Fibroblast of the aortic adventitia (primary cell): ENCODE data around the gene SHISA6. TPM values are rescaled to one million over a fixed set of nuclear protein-coding genes. Genes with fewer than 3 reads are reported as not detected.

Experiments
- DNase-seq: peaks from one replicate; pipeline ENCODE4 v3.0.0-alpha.2; 2010; ENCODE audit warnings: low read depth
- H3K4me3 ChIP-seq: 2 replicates; pipeline ENCODE4 v1.5.1; 2011; ENCODE audit warnings: low read depth, mild to moderate bottlenecking, control low read depth, low read length, moderate library complexity
- total RNA-seq: library from RNA; depleted of rRNA; stranded (reverse); fragments of >200 nt; gene quantifications from 2 replicates; pipeline ENCODE4 v1.2.3, GENCODE V29; 2012; ENCODE audit warnings: low replicate concordance
- TF ChIP-seq, protein P1 (sequence below): IDR thresholded peaks from 2 replicates; pipeline ENCODE4 v1.5.1; 2011; ENCODE audit warnings: mild to moderate bottlenecking, low read length, control low read depth, inconsistent platforms; ENCODE audit not compliant: insufficient read depth

Gene SHISA6
- total RNA-seq, 1 donor, result not detected

DNA sequence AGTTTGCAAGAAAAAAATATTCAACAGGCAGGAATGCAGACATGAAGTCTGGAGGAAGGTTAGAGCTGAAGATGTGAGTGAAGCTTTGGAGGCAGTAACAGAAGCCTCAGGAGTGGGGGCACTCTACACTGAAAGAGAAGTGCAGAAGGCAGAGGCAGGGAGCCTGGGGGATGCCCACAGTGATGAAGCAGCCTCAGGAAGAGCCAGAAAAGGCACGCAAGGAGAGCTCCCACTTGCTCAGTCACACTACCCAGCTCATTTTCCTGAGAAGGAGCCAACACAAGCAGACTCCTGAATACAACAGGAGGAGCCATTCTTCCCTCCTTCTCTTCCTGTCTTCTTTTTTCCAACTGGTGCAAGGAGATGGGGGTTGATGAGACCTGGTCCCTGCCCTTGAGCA lies 312.1 kb downstream of the SHISA6 start:
- no peak for DNase-seq
- H3K4me3 ChIP-seq, result no peak overlapping the region
- TF ChIP-seq, protein P1, sequence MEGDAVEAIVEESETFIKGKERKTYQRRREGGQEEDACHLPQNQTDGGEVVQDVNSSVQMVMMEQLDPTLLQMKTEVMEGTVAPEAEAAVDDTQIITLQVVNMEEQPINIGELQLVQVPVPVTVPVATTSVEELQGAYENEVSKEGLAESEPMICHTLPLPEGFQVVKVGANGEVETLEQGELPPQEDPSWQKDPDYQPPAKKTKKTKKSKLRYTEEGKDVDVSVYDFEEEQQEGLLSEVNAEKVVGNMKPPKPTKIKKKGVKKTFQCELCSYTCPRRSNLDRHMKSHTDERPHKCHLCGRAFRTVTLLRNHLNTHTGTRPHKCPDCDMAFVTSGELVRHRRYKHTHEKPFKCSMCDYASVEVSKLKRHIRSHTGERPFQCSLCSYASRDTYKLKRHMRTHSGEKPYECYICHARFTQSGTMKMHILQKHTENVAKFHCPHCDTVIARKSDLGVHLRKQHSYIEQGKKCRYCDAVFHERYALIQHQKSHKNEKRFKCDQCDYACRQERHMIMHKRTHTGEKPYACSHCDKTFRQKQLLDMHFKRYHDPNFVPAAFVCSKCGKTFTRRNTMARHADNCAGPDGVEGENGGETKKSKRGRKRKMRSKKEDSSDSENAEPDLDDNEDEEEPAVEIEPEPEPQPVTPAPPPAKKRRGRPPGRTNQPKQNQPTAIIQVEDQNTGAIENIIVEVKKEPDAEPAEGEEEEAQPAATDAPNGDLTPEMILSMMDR, result no peak

DNA sequence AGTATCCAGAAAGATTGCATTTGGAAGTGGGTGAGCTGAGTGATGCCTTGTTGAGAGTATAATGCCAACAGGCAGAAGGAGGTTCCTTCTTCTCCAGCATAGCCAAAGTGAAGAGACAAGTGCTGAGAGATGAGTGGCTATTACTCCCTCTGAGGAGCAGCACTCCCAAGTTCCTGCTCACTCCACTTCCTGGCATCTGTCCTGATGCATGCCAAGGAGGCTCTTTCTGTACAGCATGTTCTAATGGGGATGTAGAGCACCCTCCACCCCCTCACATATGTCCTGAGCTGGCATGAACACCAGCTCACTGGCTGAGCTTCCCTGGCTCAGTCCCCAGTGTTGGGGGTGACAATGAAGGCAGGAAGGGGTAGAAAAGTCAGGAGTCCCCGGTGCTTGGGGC lies 313.0 kb downstream of the SHISA6 start:
- no peak overlapping the region for H3K4me3 ChIP-seq
- DNase-seq, result no peak
- TF ChIP-seq, protein P1, result no peak

DNA sequence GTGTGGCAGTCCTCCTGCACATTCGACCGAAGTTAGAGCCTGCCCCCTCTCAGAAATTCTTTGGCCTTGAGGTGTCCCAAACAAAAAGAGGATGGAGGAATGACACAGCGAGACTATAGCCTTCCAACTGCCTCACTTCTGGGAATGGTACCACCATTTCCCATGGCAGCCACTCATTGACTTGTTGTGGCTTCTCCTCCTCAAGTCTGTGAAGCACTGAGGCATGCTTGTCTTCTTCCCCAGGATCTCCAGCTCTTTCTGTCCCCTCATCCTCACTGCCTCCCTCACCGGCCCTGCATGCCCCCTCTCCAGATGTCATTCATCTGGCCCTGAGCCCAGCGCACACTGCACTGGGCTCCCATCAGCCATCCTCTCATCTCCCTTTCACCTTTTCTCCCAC lies 313.5 kb downstream of the SHISA6 start:
- no peak for DNase-seq
- TF ChIP-seq, protein P1, result no peak
- H3K4me3 ChIP-seq, result no peak overlapping the region

DNA sequence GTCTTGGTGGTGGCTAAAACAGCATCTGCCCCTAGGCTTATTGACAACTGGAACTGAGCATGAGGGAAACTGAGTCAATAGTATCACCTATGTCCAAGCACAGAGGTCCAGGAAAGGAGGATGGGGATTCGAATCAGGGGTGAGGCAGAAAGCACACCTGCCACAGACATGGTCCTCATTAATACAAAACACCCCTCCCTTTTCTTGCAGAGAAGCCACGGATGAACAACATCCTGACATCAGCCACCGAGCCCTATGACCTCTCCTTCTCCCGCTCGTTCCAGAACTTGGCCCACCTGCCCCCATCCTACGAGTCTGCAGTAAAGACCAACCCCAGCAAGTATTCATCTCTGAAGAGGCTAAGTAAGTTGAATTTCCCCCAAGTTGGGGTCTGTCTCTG lies 314.5 kb downstream of the SHISA6 start:
- no peak overlapping the region for H3K4me3 ChIP-seq
- DNase-seq, result no peak
- TF ChIP-seq, protein P1, result no peak

DNA sequence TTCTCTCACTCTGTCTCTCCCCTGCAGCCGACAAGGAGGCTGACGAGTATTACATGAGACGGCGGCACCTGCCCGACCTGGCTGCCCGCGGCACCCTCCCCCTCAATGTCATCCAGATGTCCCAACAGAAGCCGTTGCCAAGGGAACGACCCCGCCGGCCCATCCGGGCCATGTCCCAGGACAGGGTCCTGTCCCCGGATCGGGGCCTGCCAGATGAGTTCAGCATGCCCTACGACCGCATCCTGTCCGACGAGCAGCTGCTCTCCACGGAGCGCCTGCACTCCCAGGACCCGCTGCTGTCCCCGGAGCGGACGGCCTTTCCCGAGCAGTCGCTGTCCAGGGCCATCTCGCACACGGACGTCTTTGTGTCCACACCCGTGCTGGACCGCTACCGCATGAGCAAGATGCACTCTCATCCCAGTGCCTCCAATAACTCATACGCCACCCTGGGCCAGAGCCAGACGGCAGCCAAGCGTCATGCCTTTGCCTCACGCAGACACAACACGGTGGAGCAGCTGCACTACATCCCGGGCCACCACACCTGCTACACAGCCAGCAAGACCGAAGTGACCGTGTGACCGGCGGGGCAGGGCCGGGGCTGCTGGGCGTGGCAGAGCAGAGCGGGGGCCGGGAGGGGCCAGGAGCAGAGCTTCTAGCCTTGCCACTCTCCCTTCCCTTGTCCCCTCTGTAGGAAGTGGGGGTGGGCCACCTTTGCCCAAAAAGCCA lies 316.9 kb downstream of the SHISA6 start:
- no peak overlapping the region for H3K4me3 ChIP-seq
- TF ChIP-seq, protein P1, result no peak
- no peak for DNase-seq

DNA sequence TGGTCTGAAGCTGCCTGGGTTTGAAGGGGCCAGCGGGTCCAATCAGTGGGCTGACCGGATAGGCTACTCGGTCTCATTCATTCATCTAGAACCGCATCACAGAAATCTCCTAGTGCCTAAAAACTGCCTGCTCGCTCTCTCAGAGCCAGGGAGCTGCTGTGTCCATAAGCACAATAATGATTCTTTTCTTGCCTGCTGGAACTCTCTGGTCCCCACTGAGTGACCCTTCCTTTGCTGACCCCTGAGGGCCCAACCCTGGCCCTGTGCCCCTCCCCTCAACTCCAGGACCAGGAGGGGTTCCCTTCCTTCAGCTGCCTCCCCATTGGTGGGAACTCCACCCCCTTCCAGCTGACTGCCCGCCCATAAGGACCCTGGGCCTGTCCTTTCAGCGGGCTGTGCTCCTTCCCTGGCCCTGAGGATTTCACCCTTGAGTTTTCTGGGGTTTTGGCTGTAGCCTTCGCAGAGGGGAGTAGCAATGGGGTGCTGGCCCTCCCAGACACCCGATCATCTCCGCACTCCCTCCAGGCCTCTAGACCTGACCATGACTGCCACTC lies 317.7 kb downstream of the SHISA6 start:
- no peak for DNase-seq
- TF ChIP-seq, protein P1, result no peak
- H3K4me3 ChIP-seq, result no peak overlapping the region
